Neural cell (in vitro differentiated cells): Measurements from ENCODE around the gene FBXO21. TPM values are rescaled to one million over a fixed set of nuclear protein-coding genes. Genes with fewer than 3 reads are reported as not detected.
"Not testable (repeated sequence)": the region's sequence is repeated elsewhere in the genome, so short reads cannot be mapped to it uniquely, and the experiment has no call there.

Experiments
- H2AFZ ChIP-seq: fragments of 200-600, 300-800 bp; sonication (generic), shearing (Covaris generic); 2 replicates; pipeline ENCODE4 v1.6.0; 2014; ENCODE audit warnings: low read depth, mild to moderate bottlenecking, antibody characterized with exemption, low read length, moderate library complexity
- H3F3A ChIP-seq: fragments of 200-600 bp; shearing (Covaris generic); 2 replicates; pipeline ENCODE4 v1.6.1; 2016; ENCODE audit warnings: mild to moderate bottlenecking, moderate library complexity, mixed read lengths, antibody characterized with exemption, low read length; ENCODE audit not compliant: insufficient read depth, poor library complexity, severe bottlenecking
- H3K27ac ChIP-seq: fragments of 200-600, 300-800 bp; sonication (generic), shearing (Covaris generic); 2 replicates; pipeline ENCODE4 v1.5.1; 2014; ENCODE audit warnings: mild to moderate bottlenecking, low read length, moderate library complexity
- H3K27me3 ChIP-seq: fragments of 300-800, 200-600 bp; sonication (generic), shearing (Covaris generic); 2 replicates; pipeline ENCODE4 v1.6.0; 2014; ENCODE audit warnings: mild to moderate bottlenecking, low read depth, low read length, moderate library complexity; ENCODE audit not compliant: insufficient read depth
- H3K36me3 ChIP-seq: fragments of 300-800, 200-600 bp; sonication (generic), shearing (Covaris generic); 2 replicates; pipeline ENCODE4 v1.5.1; 2014; ENCODE audit warnings: mild to moderate bottlenecking, antibody characterized with exemption, low read length, moderate library complexity; ENCODE audit not compliant: insufficient read depth
- H3K4me2 ChIP-seq: fragments of 300-800, 200-600 bp; sonication (generic), shearing (Covaris generic); 2 replicates; pipeline ENCODE4 v1.6.0; 2014; ENCODE audit warnings: mild to moderate bottlenecking, low read length
- H3K4me3 ChIP-seq: fragments of 300-800, 200-600 bp; sonication (generic), shearing (Covaris generic); 2 replicates; pipeline ENCODE4 v1.5.1; 2014; ENCODE audit warnings: mild to moderate bottlenecking, low read length, moderate library complexity
- H3K79me2 ChIP-seq: fragments of 200-600 bp; shearing (Covaris generic); replicated peaks from 2 replicates; pipeline ENCODE4 v1.6.0; 2014; ENCODE audit warnings: mild to moderate bottlenecking, low read length, moderate library complexity; ENCODE audit not compliant: insufficient read depth
- H3K9ac ChIP-seq: fragments of 300-800, 200-600 bp; sonication (generic), shearing (Covaris generic); 2 replicates; pipeline ENCODE4 v1.6.1; 2016; ENCODE audit warnings: mild to moderate bottlenecking, low read length, mixed read lengths
- H3K9me2 ChIP-seq: fragments of 200-600 bp; shearing (Covaris generic); 2 replicates; pipeline ENCODE4 v1.6.1; 2016; ENCODE audit warnings: mild to moderate bottlenecking, low read length, mixed read lengths; ENCODE audit not compliant: insufficient read depth
- H3K9me3 ChIP-seq: fragments of 200-600, 300-800 bp; sonication (generic), shearing (Covaris generic); 2 replicates; pipeline ENCODE4 v1.6.1; 2016; ENCODE audit warnings: mild to moderate bottlenecking, mixed run types, low read length, moderate library complexity, mixed read lengths
- H4K20me1 ChIP-seq: fragments of 200-600 bp; shearing (Covaris generic); 2 replicates; pipeline ENCODE4 v1.6.1; 2016; ENCODE audit warnings: mild to moderate bottlenecking, mixed run types; ENCODE audit not compliant: insufficient read depth
- EP300 ChIP-seq: fragments of 450-650 bp; conservative IDR thresholded peaks from 2 replicates; pipeline ENCODE4 v1.6.1; 2014; ENCODE audit warnings: antibody characterized with exemption, mild to moderate bottlenecking, moderate library complexity; ENCODE audit not compliant: poor library complexity, severe bottlenecking
- EZH2 ChIP-seq: fragments of 200-600, 300-800 bp; shearing (Covaris generic), sonication (generic); IDR thresholded peaks from 2 replicates; pipeline ENCODE4 v1.6.1; 2014; ENCODE audit warnings: antibody characterized with exemption, low read length, borderline replicate concordance, mild to moderate bottlenecking; ENCODE audit not compliant: insufficient read depth, poor library complexity, severe bottlenecking
- MXI1 ChIP-seq: fragments of 450-650 bp; conservative IDR thresholded peaks from 2 replicates; pipeline ENCODE4 v1.6.1; 2014; ENCODE audit warnings: antibody characterized with exemption, mild to moderate bottlenecking; ENCODE audit not compliant: poor library complexity, severe bottlenecking
- POLR2AphosphoS5 ChIP-seq: IDR thresholded peaks from 2 replicates; pipeline ENCODE4 v1.6.1; 2012
- RAD21 ChIP-seq: fragments of 450-650 bp; conservative IDR thresholded peaks from 2 replicates; pipeline ENCODE4 v1.6.1; 2014; ENCODE audit warnings: antibody characterized with exemption, mild to moderate bottlenecking, moderate library complexity
- SMC3 ChIP-seq: fragments of 450-650 bp; conservative IDR thresholded peaks from 2 replicates; pipeline ENCODE4 v1.6.1; 2014; ENCODE audit warnings: antibody characterized with exemption, mild to moderate bottlenecking, moderate library complexity; ENCODE audit not compliant: poor library complexity
- TAF1 ChIP-seq: IDR thresholded peaks from 2 replicates; pipeline ENCODE4 v1.6.1; 2012; ENCODE audit warnings: low read depth
- polyA plus RNA-seq: library from polyadenylated mRNA; depleted of rRNA; stranded (reverse); fragments of >200 nt; gene quantifications from 2 replicates; pipeline ENCODE4 v1.2.3, GENCODE V29; 2014
- TF ChIP-seq, protein P1 (sequence below): fragments of 450-650 bp; IDR thresholded peaks from 2 replicates; pipeline ENCODE4 v1.5.1; 2014; ENCODE audit warnings: antibody characterized with exemption, mild to moderate bottlenecking, moderate library complexity; ENCODE audit not compliant: poor library complexity, severe bottlenecking
- TF ChIP-seq, protein P2 (sequence below): IDR thresholded peaks from 2 replicates; pipeline ENCODE4 v1.6.1; 2012; ENCODE audit warnings: borderline replicate concordance

FBXO21 gene
- polyA plus RNA-seq, 1 donor from 2014 or later, result 127 TPM

DNA sequence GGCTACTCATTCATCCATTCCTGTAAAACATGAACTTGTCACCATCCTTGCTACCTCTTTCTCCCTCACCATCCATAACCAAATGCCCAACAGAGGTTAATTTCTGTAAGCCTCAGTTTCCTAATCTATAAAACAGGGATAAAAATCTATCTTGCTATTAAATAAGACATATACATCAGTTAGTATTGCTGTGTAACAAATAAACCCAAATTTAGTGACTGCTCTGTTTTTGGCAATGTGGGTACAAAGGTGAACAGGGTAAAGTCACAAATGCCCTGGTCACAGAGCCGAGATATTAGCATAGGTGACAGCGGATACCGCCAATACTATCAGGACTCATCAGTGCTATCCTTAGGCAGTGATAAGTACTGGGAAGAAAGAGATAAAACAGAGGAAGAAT, 3.6 kb upstream of the FBXO21 start:
- no peak overlapping the region for H3K9ac ChIP-seq
- H3K4me2 ChIP-seq, result no peak overlapping the region
- no peak for TF ChIP-seq POLR2AphosphoS5
- no peak for TF ChIP-seq EP300
- TF ChIP-seq, protein P1, sequence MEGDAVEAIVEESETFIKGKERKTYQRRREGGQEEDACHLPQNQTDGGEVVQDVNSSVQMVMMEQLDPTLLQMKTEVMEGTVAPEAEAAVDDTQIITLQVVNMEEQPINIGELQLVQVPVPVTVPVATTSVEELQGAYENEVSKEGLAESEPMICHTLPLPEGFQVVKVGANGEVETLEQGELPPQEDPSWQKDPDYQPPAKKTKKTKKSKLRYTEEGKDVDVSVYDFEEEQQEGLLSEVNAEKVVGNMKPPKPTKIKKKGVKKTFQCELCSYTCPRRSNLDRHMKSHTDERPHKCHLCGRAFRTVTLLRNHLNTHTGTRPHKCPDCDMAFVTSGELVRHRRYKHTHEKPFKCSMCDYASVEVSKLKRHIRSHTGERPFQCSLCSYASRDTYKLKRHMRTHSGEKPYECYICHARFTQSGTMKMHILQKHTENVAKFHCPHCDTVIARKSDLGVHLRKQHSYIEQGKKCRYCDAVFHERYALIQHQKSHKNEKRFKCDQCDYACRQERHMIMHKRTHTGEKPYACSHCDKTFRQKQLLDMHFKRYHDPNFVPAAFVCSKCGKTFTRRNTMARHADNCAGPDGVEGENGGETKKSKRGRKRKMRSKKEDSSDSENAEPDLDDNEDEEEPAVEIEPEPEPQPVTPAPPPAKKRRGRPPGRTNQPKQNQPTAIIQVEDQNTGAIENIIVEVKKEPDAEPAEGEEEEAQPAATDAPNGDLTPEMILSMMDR, result no peak
- no peak for TF ChIP-seq TAF1
- no peak for TF ChIP-seq MXI1
- no peak for TF ChIP-seq SMC3
- no peaks in the 10 kb centered on the region for H3K9me3 ChIP-seq
- H3K4me3 ChIP-seq, result no peak overlapping the region
- H2AFZ ChIP-seq, result no peak overlapping the region
- H3K79me2 ChIP-seq, result peaks cover 9% of the 10 kb centered on the region
- no peaks in the 10 kb centered on the region for H3K36me3 ChIP-seq
- no peaks in the 10 kb centered on the region for H3K9me2 ChIP-seq
- no peak overlapping the region for H3K27ac ChIP-seq
- no peaks in the 10 kb centered on the region for H3F3A ChIP-seq
- H4K20me1 ChIP-seq, result no peaks in the 10 kb centered on the region
- no peaks in the 10 kb centered on the region for H3K27me3 ChIP-seq

- H4K20me1 ChIP-seq, H3K4me2 ChIP-seq, H3K27ac ChIP-seq, H3K9me3 ChIP-seq, H3K9me2 ChIP-seq, H2AFZ ChIP-seq, H3F3A ChIP-seq, H3K9ac ChIP-seq, H3K4me3 ChIP-seq, H3K36me3 ChIP-seq, H3K27me3 ChIP-seq: not testable (repeated sequence)
- peaks cover 23% of the 10 kb centered on the region for H3K79me2 ChIP-seq
Observed at GRCh38 chr12:117192581-117192980, 2.3 kb upstream of the FBXO21 start.

DNA sequence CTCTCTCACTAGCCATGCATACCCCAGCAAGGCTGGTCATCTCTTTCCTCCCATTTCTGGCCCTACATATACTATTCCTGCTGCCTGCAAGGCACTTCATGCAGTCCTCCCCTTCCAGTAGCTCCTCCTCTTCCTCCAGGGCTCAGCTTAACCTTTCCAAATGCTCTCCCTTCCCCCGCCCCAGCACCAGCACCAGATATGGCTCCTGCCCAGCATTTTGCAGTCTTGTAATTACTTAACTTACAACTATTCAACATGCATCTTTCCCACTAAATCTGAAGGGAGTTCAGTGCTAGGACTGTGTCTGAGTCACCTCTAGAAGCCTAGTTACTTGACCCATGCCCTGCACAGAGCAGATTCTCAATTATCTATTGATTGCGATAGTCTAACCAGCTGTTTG, 1.8 kb upstream of the FBXO21 start:
- TF ChIP-seq MXI1 (no peak), TAF1 (no peak), SMC3 (no peak), RAD21 (no peak), POLR2AphosphoS5 (no peak), EZH2 (no peak), EP300 (no peak)
- TF ChIP-seq, protein P1, result no peak
- TF ChIP-seq, protein P2, sequence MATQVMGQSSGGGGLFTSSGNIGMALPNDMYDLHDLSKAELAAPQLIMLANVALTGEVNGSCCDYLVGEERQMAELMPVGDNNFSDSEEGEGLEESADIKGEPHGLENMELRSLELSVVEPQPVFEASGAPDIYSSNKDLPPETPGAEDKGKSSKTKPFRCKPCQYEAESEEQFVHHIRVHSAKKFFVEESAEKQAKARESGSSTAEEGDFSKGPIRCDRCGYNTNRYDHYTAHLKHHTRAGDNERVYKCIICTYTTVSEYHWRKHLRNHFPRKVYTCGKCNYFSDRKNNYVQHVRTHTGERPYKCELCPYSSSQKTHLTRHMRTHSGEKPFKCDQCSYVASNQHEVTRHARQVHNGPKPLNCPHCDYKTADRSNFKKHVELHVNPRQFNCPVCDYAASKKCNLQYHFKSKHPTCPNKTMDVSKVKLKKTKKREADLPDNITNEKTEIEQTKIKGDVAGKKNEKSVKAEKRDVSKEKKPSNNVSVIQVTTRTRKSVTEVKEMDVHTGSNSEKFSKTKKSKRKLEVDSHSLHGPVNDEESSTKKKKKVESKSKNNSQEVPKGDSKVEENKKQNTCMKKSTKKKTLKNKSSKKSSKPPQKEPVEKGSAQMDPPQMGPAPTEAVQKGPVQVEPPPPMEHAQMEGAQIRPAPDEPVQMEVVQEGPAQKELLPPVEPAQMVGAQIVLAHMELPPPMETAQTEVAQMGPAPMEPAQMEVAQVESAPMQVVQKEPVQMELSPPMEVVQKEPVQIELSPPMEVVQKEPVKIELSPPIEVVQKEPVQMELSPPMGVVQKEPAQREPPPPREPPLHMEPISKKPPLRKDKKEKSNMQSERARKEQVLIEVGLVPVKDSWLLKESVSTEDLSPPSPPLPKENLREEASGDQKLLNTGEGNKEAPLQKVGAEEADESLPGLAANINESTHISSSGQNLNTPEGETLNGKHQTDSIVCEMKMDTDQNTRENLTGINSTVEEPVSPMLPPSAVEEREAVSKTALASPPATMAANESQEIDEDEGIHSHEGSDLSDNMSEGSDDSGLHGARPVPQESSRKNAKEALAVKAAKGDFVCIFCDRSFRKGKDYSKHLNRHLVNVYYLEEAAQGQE, result no peak
- no peaks in the 10 kb centered on the region for H3K36me3 ChIP-seq
- no peaks in the 10 kb centered on the region for H3K9me2 ChIP-seq
- no peaks in the 10 kb centered on the region for H3F3A ChIP-seq
- peaks cover 26% of the 10 kb centered on the region for H3K79me2 ChIP-seq
- no peak overlapping the region for H2AFZ ChIP-seq
- no peak overlapping the region for H3K4me2 ChIP-seq
- H3K9ac ChIP-seq, result no peak overlapping the region
- no peaks in the 10 kb centered on the region for H3K27me3 ChIP-seq
- no peak overlapping the region for H3K4me3 ChIP-seq
- no peak overlapping the region for H3K27ac ChIP-seq
- no peaks in the 10 kb centered on the region for H4K20me1 ChIP-seq
- no peaks in the 10 kb centered on the region for H3K9me3 ChIP-seq
